Measurements from ENCODE around the gene PEF1.

DNA sequence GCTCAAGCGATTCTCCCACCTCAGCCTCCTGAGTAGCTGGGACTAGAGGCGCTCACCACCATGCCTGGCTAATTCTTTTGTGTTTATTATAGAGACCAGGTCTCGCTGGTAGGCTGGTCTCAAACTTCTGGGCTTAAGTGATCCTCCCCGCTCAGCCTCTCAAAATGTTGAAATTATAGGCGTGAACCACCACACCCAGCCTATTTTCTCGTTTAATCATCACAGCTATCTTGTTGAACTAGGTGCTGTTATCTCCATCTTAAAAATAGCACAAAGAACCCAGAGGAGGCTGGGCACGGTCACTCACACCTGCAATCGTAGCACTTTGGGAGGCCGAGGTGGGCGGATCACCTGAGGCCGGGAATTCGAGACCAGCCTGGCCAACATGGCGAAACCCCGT lies 31.1 kb upstream of the PEF1 start:
- no peak for TF ChIP-seq POLR2A (IDR thresholded peaks at IDR 0.05; ENCODE audit: low read depth, low read length)
- TF ChIP-seq POLR2AphosphoS5 (IDR thresholded peaks at IDR 0.05; ENCODE audit: low read depth, low read length): no peak
- no peak for TF ChIP-seq TAF1 (IDR thresholded peaks at IDR 0.05; ENCODE audit: borderline replicate concordance, low read depth, low read length)

Data from GM12892 (cell line).